Measurements from ENCODE around the gene JUN.

The JUN gene

GRCh38 chr1:58780411-58780810 is 3.4 kb downstream of the JUN start:
- H3K27ac Mint-ChIP-seq, result peak overlapping the region; percentile 35 to 85 (median 73)
- peak overlapping the region; percentile 91 to 95 (median 92) for H3K4me3 Mint-ChIP-seq
- H3K27me3 Mint-ChIP-seq (ENCODE audit: low read depth), result no peaks in the 10 kb centered on the region
- H3K4me1 Mint-ChIP-seq, result peaks cover 22% of the 10 kb centered on the region
- H3K36me3 Mint-ChIP-seq (ENCODE audit: low read depth), result peaks cover 25% of the 10 kb centered on the region
- H3K9me3 Mint-ChIP-seq, result no peaks in the 10 kb centered on the region
- TF ChIP-seq CTCF (IDR thresholded peaks at IDR 0.05; ENCODE audit: unreplicated experiment in 3 of 3), result no peak

- Mint-ChIP-seq H3K27ac (peak overlapping the region; percentile 35 to 85 (median 73)), H3K27me3 (ENCODE audit: low read depth) (no peaks in the 10 kb centered on the region)
Observed at GRCh38 chr1:58779801-58780382, 4.0 kb downstream of the JUN start.

GRCh38 chr1:58779059-58779754 is 4.6 kb downstream of the JUN start:
- TF ChIP-seq CTCF (IDR thresholded peaks at IDR 0.05; ENCODE audit: unreplicated experiment in 3 of 3), result no peak
- Mint-ChIP-seq H3K4me3 (peak overlapping the region; percentile 91 to 95 (median 92)), H3K9me3 (no peaks in the 10 kb centered on the region), H3K4me1 (peaks cover 22% of the 10 kb centered on the region), H3K36me3 (ENCODE audit: low read depth) (peaks cover 25% of the 10 kb centered on the region), H3K27ac (peak overlapping the region; percentile 35 to 85 (median 73)), H3K27me3 (ENCODE audit: low read depth) (no peaks in the 10 kb centered on the region)

More at GRCh38 chr1:58779801-58780382, 4.0 kb downstream of the JUN start:
- TF ChIP-seq CTCF (IDR thresholded peaks at IDR 0.05; ENCODE audit: unreplicated experiment in 3 of 3), result no peak
- Mint-ChIP-seq H3K9me3 (no peaks in the 10 kb centered on the region), H3K4me1 (peaks cover 22% of the 10 kb centered on the region), H3K36me3 (ENCODE audit: low read depth) (peaks cover 25% of the 10 kb centered on the region), H3K4me3 (peak overlapping the region; percentile 91 to 95 (median 92))

GRCh38 chr1:58778385-58779000 is 5.4 kb downstream of the JUN start:
- no peaks in the 10 kb centered on the region for H3K9me3 Mint-ChIP-seq
- peaks cover 27% of the 10 kb centered on the region for H3K4me1 Mint-ChIP-seq
- peaks cover 2% of the 10 kb centered on the region for H3K27me3 Mint-ChIP-seq (ENCODE audit: low read depth)
- TF ChIP-seq CTCF (IDR thresholded peaks at IDR 0.05; ENCODE audit: unreplicated experiment in 3 of 3), result no peak
- peaks cover 22% of the 10 kb centered on the region for H3K36me3 Mint-ChIP-seq (ENCODE audit: low read depth)
- peak overlapping the region in 1 of 3 experiments; percentile 35 for H3K27ac Mint-ChIP-seq
- peak overlapping the region; percentile 10 to 71 (median 57) for H3K4me3 Mint-ChIP-seq

- no peaks in the 10 kb centered on the region for H3K36me3 Mint-ChIP-seq (ENCODE audit: low read depth)
- peak overlapping the region; percentile 24 to 55 (median 36) for H3K27ac Mint-ChIP-seq
- H3K4me1 Mint-ChIP-seq, result peaks cover 12% of the 10 kb centered on the region
- no peak overlapping the region for H3K4me3 Mint-ChIP-seq
- H3K9me3 Mint-ChIP-seq, result no peaks in the 10 kb centered on the region
- TF ChIP-seq CTCF (IDR thresholded peaks at IDR 0.05; ENCODE audit: unreplicated experiment in 3 of 3), result no peak
- peaks cover 4% of the 10 kb centered on the region for H3K27me3 Mint-ChIP-seq (ENCODE audit: low read depth)
Observed at GRCh38 chr1:58774027-58774426, 9.8 kb downstream of the JUN start.
